A549 (cell line): Measurements from ENCODE around the gene IFIT2. TPM values are rescaled to one million over a fixed set of nuclear protein-coding genes. Genes with fewer than 3 reads are reported as not detected.

Experiments used
- ATAC-seq, 2 experiments: fragments of 200-7000 bp in 1 of 2; fragments of >200 bp in 1 of 2; cut with Nextera tagmentation in 1 of 2; cut with Tn5 transposase in 1 of 2; 3 replicates each; pipeline versions ENCODE4 v1.8.0 to v1.9.1; 2018 to 2020; ENCODE audit warnings: mild to moderate bottlenecking in 1 of 2, moderate library complexity in 1 of 2
- CTCF ChIA-PET: fragments of 300-600 bp; sonication (Branson Sonifier 250); formaldehyde crosslinking; extraction: SDS; loops from one replicate; lab custom pipeline; 2021; ENCODE audit warnings: antibody characterized with exemption, inconsistent platforms; lab: Yijun Ruan, JAX
- POLR2A ChIA-PET: fragments of 350-600 bp; formaldehyde crosslinking; extraction: SDS; loops from one replicate; lab custom pipeline; 2021; ENCODE audit warnings: antibody characterized with exemption, inconsistent platforms; lab: Yijun Ruan, JAX
- DNase-seq, 2 experiments: peaks; one replicate each; pipeline versions ENCODE4 v3.0.0 to v3.0.0-alpha.2; 2011 to 2016; ENCODE audit warnings: low read depth in 1 of 2, low spot score in 1 of 2
- FAIRE-seq: peaks from 2 replicates; lab custom pipeline; 2011; peaks lifted over from hg19 to GRCh38; lab: Jason Lieb, UNC
- H3K27ac ChIP-seq, 2 experiments: fragments of >200 bp; sonication (Bioruptor Twin); formaldehyde crosslinking; 3 replicates each; pipeline ENCODE4 v1.5.1; 2016 to 2017
- H3K4me1 ChIP-seq: fragments of >200 bp; sonication (Bioruptor Twin); formaldehyde crosslinking; 3 replicates; pipeline ENCODE4 v1.6.1; 2016
- H3K4me2 ChIP-seq: fragments of >200 bp; sonication (Bioruptor Twin); formaldehyde crosslinking; 3 replicates; pipeline ENCODE4 v1.6.1; 2016
- H3K4me3 ChIP-seq: fragments of >200 bp; sonication (Bioruptor Twin); formaldehyde crosslinking; 3 replicates; pipeline ENCODE4 v1.5.1; 2016
- H3K9me3 ChIP-seq: fragments of >200 bp; sonication (Bioruptor Twin); formaldehyde crosslinking; 3 replicates; pipeline ENCODE4 v1.6.1; 2016
- ATOH8 ChIP-seq: fragments of 250-450 bp; sonication (Bioruptor Pico); IDR thresholded peaks from 2 replicates; pipeline ENCODE4 v1.5.0; 2020; ENCODE audit warnings: low read depth, mild to moderate bottlenecking, moderate library complexity
- ELK1 ChIP-seq: fragments of 150-350 bp; IDR thresholded peaks from 2 replicates; pipeline ENCODE4 v1.6.1; 2014; ENCODE audit warnings: low read depth, mild to moderate bottlenecking, low read length
- HMGXB4 ChIP-seq: fragments of 250-450 bp; sonication (Bioruptor Pico); IDR thresholded peaks from 2 replicates; pipeline ENCODE4 v1.5.0; 2021; ENCODE audit warnings: mild to moderate bottlenecking, moderate library complexity, borderline replicate concordance
- KDM5A ChIP-seq: fragments of 200-600 bp; sonication (generic); IDR thresholded peaks from 2 replicates; pipeline ENCODE4 v1.6.1; 2016; ENCODE audit warnings: antibody characterized with exemption, mild to moderate bottlenecking
- MAX ChIP-seq: IDR thresholded peaks from 2 replicates; pipeline ENCODE4 v1.6.1; 2012
- WGBS: methylation state at CpG from one replicate; pipeline ENCODE4 v1.1.6; 2017; ENCODE audit errors: missing lambda C conversion rate; 5-methylcytosine and 5-hydroxymethylcytosine counted together
- polyA plus RNA-seq, 4 experiments: library from polyadenylated mRNA; depleted of rRNA in 3 of 4; stranded (reverse); fragments of >200 nt; fragmentation: RNase III in 1 of 4; extraction: RNeasy Plus Mini Kit Qiagen cat#74134 plus additional on column Dnase treatment in 1 of 4; gene quantifications; 2 replicates in 3 of 4; 3 replicates in 1 of 4; pipeline ENCODE4 v1.2.3, GENCODE V29; 2011 to 2017

The IFIT2 gene
- polyA plus RNA-seq, 2 of the 4 experiments (the other 2 are of a cell fraction) = 0.75 to 1.1 TPM

- ATAC-seq (no peak), FAIRE-seq (no peak)
- Histone ChIP-seq H3K9me3 (0 out of 3 replicates have a peak, but pooled peaks cover 3% of the 10 kb centered on the region), H3K27ac (no peak overlapping the region), H3K4me1 (peaks cover 10% of the 10 kb centered on the region), H3K4me2 (no peak overlapping the region)
- WGBS = 94% methylated on average over 2 of the region's 2 CpGs
- CTCF ChIA-PET = interaction anchor here (1.3 to 1.9 kb wide), 4 partner anchors 11 to 12 kb away, joined by 3 to 11 read pairs (median 5); no protein-coding TSS in a partner anchor
- TF ChIP-seq ATOH8 (CRISPR knock-in tag) (no peak), HMGXB4 (no peak), KDM5A (no peak), MAX (no peak), ELK1 (no peak)
- TF ChIP-seq, all 56 proteins: peak for 0
- no peak overlapping the region for H3K4me3 ChIP-seq
- POLR2A ChIA-PET = no interaction called here
- DNase-seq = no peak
These were observed 56.1 kb downstream of the IFIT2 start for GRCh38 chr10:89357975-89358374.

Other genes starting within 250 kb of the IFIT2 start
- gene CH25H, start 94.7 kb upstream of the IFIT2 start, polyA plus RNA-seq (2011; rRNA removed) = 0.05 TPM in 1 of 2 replicates, not detected in the other
- not detected in 3 replicates for gene CH25H, start 94.7 kb upstream of the IFIT2 start, polyA plus RNA-seq (2017; fragmentation: RNase III; extraction: RNeasy Plus Mini Kit Qiagen cat#74134 plus additional on column Dnase treatment)
- 80.2 and 96.2 TPM in 2 replicates for gene LIPA, start 50.3 kb upstream of the IFIT2 start, polyA plus RNA-seq (2011; rRNA removed)
- gene LIPA, start 50.3 kb upstream of the IFIT2 start, polyA plus RNA-seq (2017; fragmentation: RNase III; extraction: RNeasy Plus Mini Kit Qiagen cat#74134 plus additional on column Dnase treatment) = 42.7 to 55.0 TPM (median 51.2 TPM) in 3 replicates
- 1.5 and 1.6 TPM in 2 replicates for gene IFIT3, start 26.0 kb downstream of the IFIT2 start, polyA plus RNA-seq (2011; rRNA removed)
- gene IFIT3, start 26.0 kb downstream of the IFIT2 start, polyA plus RNA-seq (2017; fragmentation: RNase III; extraction: RNeasy Plus Mini Kit Qiagen cat#74134 plus additional on column Dnase treatment) = 2.1 to 2.4 TPM (median 2.2 TPM) in 3 replicates
- gene IFIT1B, start 76.0 kb downstream of the IFIT2 start, polyA plus RNA-seq (2011; rRNA removed) = not detected in 2 replicates
- not detected in 3 replicates for gene IFIT1B, start 76.0 kb downstream of the IFIT2 start, polyA plus RNA-seq (2017; fragmentation: RNase III; extraction: RNeasy Plus Mini Kit Qiagen cat#74134 plus additional on column Dnase treatment)
- 2.0 and 2.5 TPM in 2 replicates for gene IFIT1, start 90.6 kb downstream of the IFIT2 start, polyA plus RNA-seq (2011; rRNA removed)
- gene IFIT1, start 90.6 kb downstream of the IFIT2 start, polyA plus RNA-seq (2017; fragmentation: RNase III; extraction: RNeasy Plus Mini Kit Qiagen cat#74134 plus additional on column Dnase treatment) = 2.1 to 3.7 TPM (median 2.8 TPM) in 3 replicates
- gene IFIT5, start 112.5 kb downstream of the IFIT2 start, polyA plus RNA-seq (2011; rRNA removed) = 10.1 and 11.5 TPM in 2 replicates
- gene IFIT5, start 112.5 kb downstream of the IFIT2 start, polyA plus RNA-seq (2017; fragmentation: RNase III; extraction: RNeasy Plus Mini Kit Qiagen cat#74134 plus additional on column Dnase treatment) = 7.8 to 8.0 TPM (median 7.9 TPM) in 3 replicates
- 0.11 and 0.14 TPM in 2 replicates for gene SLC16A12, start 233.5 kb downstream of the IFIT2 start, polyA plus RNA-seq (2011; rRNA removed)
- 0.03 to 0.19 TPM (median 0.08 TPM) in 3 replicates for gene SLC16A12, start 233.5 kb downstream of the IFIT2 start, polyA plus RNA-seq (2017; fragmentation: RNase III; extraction: RNeasy Plus Mini Kit Qiagen cat#74134 plus additional on column Dnase treatment)